ENCODE measurements around the gene MRC1. TPM values are rescaled to one million over a fixed set of nuclear protein-coding genes. Genes with fewer than 3 reads are reported as not detected.
A peak's percentile ranks its signal among the peaks of the same experiment; 100 is the strongest.

The MRC1 gene
- polyA plus RNA-seq, 3 donors = 0.11 to 0.41 (median 0.34) TPM

DNA sequence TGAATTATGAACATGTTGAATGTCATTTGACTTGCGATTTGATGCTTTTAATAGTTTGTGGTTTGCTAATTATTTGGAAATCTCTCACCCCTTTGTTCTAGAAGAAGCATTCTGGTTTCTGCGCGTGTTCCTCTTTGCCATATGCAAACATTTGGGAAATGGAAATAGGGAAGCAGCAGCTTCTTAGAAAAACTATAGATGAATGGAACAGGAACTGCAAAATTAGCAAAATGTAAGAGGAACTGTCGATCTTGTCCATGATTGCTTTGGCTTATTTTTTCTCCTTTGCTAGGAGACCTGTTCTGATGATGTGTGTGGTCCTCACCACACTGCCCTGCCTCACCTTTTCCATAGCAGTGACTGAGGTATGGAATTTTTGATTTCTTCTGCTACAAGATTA, 38.1 kb upstream of the MRC1 start:
- Histone ChIP-seq H3K79me2 (ENCODE audit: insufficient read depth, low read length) (no peaks in the 10 kb centered on the region), H3K4me1 (ENCODE audit: control insufficient read depth in 1 of 2, insufficient read depth in 2 of 2, low read length in 2 of 2) (peaks cover 29 to 42% of the 10 kb centered on the region in 2 donors), H4K20me1 (ENCODE audit: insufficient read depth, low read length) (no peaks in the 10 kb centered on the region), H2AFZ (ENCODE audit: insufficient read depth, low read depth, low read length, poor library complexity, severe bottlenecking) (no peak overlapping the region), H3K4me2 (replicated peaks; ENCODE audit: extremely low read depth, low read length, poor library complexity, severe bottlenecking) (peak overlapping the region; percentile 58), H3K27ac (ENCODE audit: low read depth in 1 of 2, low read length in 2 of 2) (peak overlapping the region in 1 of 2 donors; percentile 33), H3K36me3 (replicated peaks in 1 of 2; ENCODE audit: control insufficient read depth in 1 of 2, insufficient read depth in 2 of 2, low read length in 2 of 2) (no peaks in the 10 kb centered on the region), H3K27me3 (ENCODE audit: control insufficient read depth in 2 of 2, insufficient read depth in 2 of 2, low read length in 2 of 2) (no peaks in the 10 kb centered on the region), H3K9ac (ENCODE audit: insufficient read depth, low read length, poor library complexity, severe bottlenecking) (no peak overlapping the region), H3K4me3 (replicated peaks in 1 of 3; ENCODE audit: low read depth in 2 of 3, low read length in 3 of 3) (peak overlapping the region in 1 of 3 experiments; percentile 45), H3K9me3 (replicated peaks in 1 of 2; ENCODE audit: control insufficient read depth in 1 of 2, insufficient read depth in 1 of 2, low read length in 2 of 2) (no peaks in the 10 kb centered on the region)
- intact Hi-C loops (cut with micrococcal nuclease) = no loop called here
- TF ChIP-seq, protein P1, sequence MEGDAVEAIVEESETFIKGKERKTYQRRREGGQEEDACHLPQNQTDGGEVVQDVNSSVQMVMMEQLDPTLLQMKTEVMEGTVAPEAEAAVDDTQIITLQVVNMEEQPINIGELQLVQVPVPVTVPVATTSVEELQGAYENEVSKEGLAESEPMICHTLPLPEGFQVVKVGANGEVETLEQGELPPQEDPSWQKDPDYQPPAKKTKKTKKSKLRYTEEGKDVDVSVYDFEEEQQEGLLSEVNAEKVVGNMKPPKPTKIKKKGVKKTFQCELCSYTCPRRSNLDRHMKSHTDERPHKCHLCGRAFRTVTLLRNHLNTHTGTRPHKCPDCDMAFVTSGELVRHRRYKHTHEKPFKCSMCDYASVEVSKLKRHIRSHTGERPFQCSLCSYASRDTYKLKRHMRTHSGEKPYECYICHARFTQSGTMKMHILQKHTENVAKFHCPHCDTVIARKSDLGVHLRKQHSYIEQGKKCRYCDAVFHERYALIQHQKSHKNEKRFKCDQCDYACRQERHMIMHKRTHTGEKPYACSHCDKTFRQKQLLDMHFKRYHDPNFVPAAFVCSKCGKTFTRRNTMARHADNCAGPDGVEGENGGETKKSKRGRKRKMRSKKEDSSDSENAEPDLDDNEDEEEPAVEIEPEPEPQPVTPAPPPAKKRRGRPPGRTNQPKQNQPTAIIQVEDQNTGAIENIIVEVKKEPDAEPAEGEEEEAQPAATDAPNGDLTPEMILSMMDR (IDR thresholded peaks at IDR 0.05) = no peak
- peak; percentile 54 to 71 (median 64) for DNase-seq
- Mint-ChIP-seq H3K4me1 (peaks cover 37% of the 10 kb centered on the region), H3K36me3 (no peaks in the 10 kb centered on the region), H3K9me3 (peaks cover 0 to 1% (median 0%) of the 10 kb centered on the region in 7 donors), H3K27me3 (ENCODE audit: low read depth in 3 of 3) (peaks cover 0 to 2% (median 0%) of the 10 kb centered on the region in 3 donors), H3K27ac (peak overlapping the region; percentile 28 to 84 (median 61)), H3K4me3 (peak overlapping the region in 1 of 2 donors; percentile 55)
- WGBS (ENCODE audit: insufficient coverage) = no CpG with 5 or more reads among the region's 4 CpGs

DNA sequence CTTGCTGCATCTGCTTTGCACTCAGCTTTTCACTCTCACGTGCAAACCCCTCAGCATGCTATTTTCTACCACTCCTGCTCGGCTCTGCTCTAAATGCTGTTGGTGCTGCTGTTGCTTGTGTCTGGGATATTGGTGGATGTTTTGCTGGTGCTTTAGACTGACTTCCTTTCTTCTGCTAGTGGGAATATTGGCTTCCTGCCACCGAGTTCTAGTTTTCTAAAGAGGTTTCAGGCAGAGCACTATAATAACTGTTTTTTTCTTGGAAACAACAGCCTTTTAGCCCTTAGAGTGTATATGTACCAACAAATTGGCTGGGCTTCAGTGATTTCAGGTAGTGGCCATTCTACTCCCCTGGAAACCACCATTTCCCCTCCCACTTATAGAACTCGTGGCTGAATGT, 29.4 kb upstream of the MRC1 start:
- Histone ChIP-seq H3K79me2 (ENCODE audit: insufficient read depth, low read length) (no peaks in the 10 kb centered on the region), H3K36me3 (replicated peaks in 1 of 2; ENCODE audit: control insufficient read depth in 1 of 2, insufficient read depth in 2 of 2, low read length in 2 of 2) (no peaks in the 10 kb centered on the region), H3K4me3 (replicated peaks in 1 of 3; ENCODE audit: low read depth in 2 of 3, low read length in 3 of 3) (no peak overlapping the region), H3K9me3 (replicated peaks in 1 of 2; ENCODE audit: control insufficient read depth in 1 of 2, insufficient read depth in 1 of 2, low read length in 2 of 2) (no peaks in the 10 kb centered on the region), H3K9ac (ENCODE audit: insufficient read depth, low read length, poor library complexity, severe bottlenecking) (no peak overlapping the region), H2AFZ (ENCODE audit: insufficient read depth, low read depth, low read length, poor library complexity, severe bottlenecking) (no peak overlapping the region), H3K4me2 (replicated peaks; ENCODE audit: extremely low read depth, low read length, poor library complexity, severe bottlenecking) (no peak overlapping the region), H3K27me3 (ENCODE audit: control insufficient read depth in 2 of 2, insufficient read depth in 2 of 2, low read length in 2 of 2) (no peaks in the 10 kb centered on the region), H3K27ac (ENCODE audit: low read depth in 1 of 2, low read length in 2 of 2) (no peak overlapping the region), H4K20me1 (ENCODE audit: insufficient read depth, low read length) (no peaks in the 10 kb centered on the region), H3K4me1 (ENCODE audit: control insufficient read depth in 1 of 2, insufficient read depth in 2 of 2, low read length in 2 of 2) (peaks cover 19% of the 10 kb centered on the region in 2 donors)
- TF ChIP-seq, protein P1 (IDR thresholded peaks at IDR 0.05) = no peak
- Mint-ChIP-seq H3K27ac (peak overlapping the region in 2 of 7 donors; percentile 29 to 49), H3K36me3 (no peaks in the 10 kb centered on the region), H3K4me3 (no peak overlapping the region), H3K9me3 (no peaks in the 10 kb centered on the region), H3K4me1 (peaks cover 26% of the 10 kb centered on the region), H3K27me3 (ENCODE audit: low read depth in 3 of 3) (peaks cover 1 to 3% (median 3%) of the 10 kb centered on the region in 3 donors)
- 0% methylated on average over 1 of the region's 4 CpGs for WGBS (ENCODE audit: insufficient coverage)
- intact Hi-C loops (cut with micrococcal nuclease) = loop anchor here in 1 of 2 donors (10.0 kb wide), 1 partner anchor 55 kb away; no protein-coding TSS in a partner anchor
- no peak for DNase-seq

All from CD14-positive monocyte (primary cell).